ENCODE results near the gene PTRH2. TPM values are rescaled to one million over a fixed set of nuclear protein-coding genes. Genes with fewer than 3 reads are reported as not detected.

PTRH2 gene
- total RNA-seq, 1 donor from 2014 or later: 18.6 TPM

- no peak for DNase-seq
- Mint-ChIP-seq H3K9me3 (ENCODE audit: unreplicated experiment) (peaks cover 1% of the 10 kb centered on the region), H3K27ac (ENCODE audit: unreplicated experiment) (no peak overlapping the region), H3K4me1 (ENCODE audit: low read depth, unreplicated experiment) (no peaks in the 10 kb centered on the region), H3K4me3 (ENCODE audit: unreplicated experiment) (no peak overlapping the region), H3K27me3 (ENCODE audit: unreplicated experiment) (no peaks in the 10 kb centered on the region), H3K36me3 (ENCODE audit: unreplicated experiment) (peaks cover 14% of the 10 kb centered on the region)
- no peak for TF ChIP-seq CTCF (IDR thresholded peaks at IDR 0.05; ENCODE audit: partially characterized antibody, unreplicated experiment)
Measured at GRCh38 chr17:59745040-59745439, 37.8 kb upstream of the PTRH2 start.

GRCh38 chr17:59743842-59744241 lies 36.6 kb upstream of the PTRH2 start:
- H3K27me3 Mint-ChIP-seq (ENCODE audit: unreplicated experiment): no peaks in the 10 kb centered on the region
- no peaks in the 10 kb centered on the region for H3K4me1 Mint-ChIP-seq (ENCODE audit: low read depth, unreplicated experiment)
- no peak for DNase-seq
- H3K27ac Mint-ChIP-seq (ENCODE audit: unreplicated experiment): no peak overlapping the region
- peaks cover 1% of the 10 kb centered on the region for H3K9me3 Mint-ChIP-seq (ENCODE audit: unreplicated experiment)
- no peak for TF ChIP-seq CTCF (IDR thresholded peaks at IDR 0.05; ENCODE audit: partially characterized antibody, unreplicated experiment)
- no peak overlapping the region for H3K4me3 Mint-ChIP-seq (ENCODE audit: unreplicated experiment)
- peaks cover 14% of the 10 kb centered on the region for H3K36me3 Mint-ChIP-seq (ENCODE audit: unreplicated experiment)

- no peak for TF ChIP-seq CTCF (IDR thresholded peaks at IDR 0.05; ENCODE audit: partially characterized antibody, unreplicated experiment)
- Mint-ChIP-seq H3K9me3 (ENCODE audit: unreplicated experiment) (no peaks in the 10 kb centered on the region), H3K27me3 (ENCODE audit: unreplicated experiment) (no peaks in the 10 kb centered on the region), H3K4me3 (ENCODE audit: unreplicated experiment) (no peak overlapping the region), H3K4me1 (ENCODE audit: low read depth, unreplicated experiment) (no peaks in the 10 kb centered on the region), H3K36me3 (ENCODE audit: unreplicated experiment) (peaks cover 5% of the 10 kb centered on the region), H3K27ac (ENCODE audit: unreplicated experiment) (no peak overlapping the region)
- DNase-seq: no peak
Measured at GRCh38 chr17:59737324-59737723, 30.1 kb upstream of the PTRH2 start.

- no peak for DNase-seq
- H3K4me3 Mint-ChIP-seq (ENCODE audit: unreplicated experiment): no peak overlapping the region
- H3K4me1 Mint-ChIP-seq (ENCODE audit: low read depth, unreplicated experiment): no peaks in the 10 kb centered on the region
- no peaks in the 10 kb centered on the region for H3K9me3 Mint-ChIP-seq (ENCODE audit: unreplicated experiment)
- H3K27ac Mint-ChIP-seq (ENCODE audit: unreplicated experiment): no peak overlapping the region
- TF ChIP-seq CTCF (IDR thresholded peaks at IDR 0.05; ENCODE audit: partially characterized antibody, unreplicated experiment): no peak
- H3K27me3 Mint-ChIP-seq (ENCODE audit: unreplicated experiment): no peaks in the 10 kb centered on the region
- no peaks in the 10 kb centered on the region for H3K36me3 Mint-ChIP-seq (ENCODE audit: unreplicated experiment)
Measured at GRCh38 chr17:59734226-59734625, 27.0 kb upstream of the PTRH2 start.

GRCh38 chr17:59733697-59734096 lies 26.5 kb upstream of the PTRH2 start:
- H3K27me3 Mint-ChIP-seq (ENCODE audit: unreplicated experiment): no peaks in the 10 kb centered on the region
- H3K27ac Mint-ChIP-seq (ENCODE audit: unreplicated experiment): no peak overlapping the region
- no peak for DNase-seq
- no peaks in the 10 kb centered on the region for H3K9me3 Mint-ChIP-seq (ENCODE audit: unreplicated experiment)
- no peak for TF ChIP-seq CTCF (IDR thresholded peaks at IDR 0.05; ENCODE audit: partially characterized antibody, unreplicated experiment)
- no peaks in the 10 kb centered on the region for H3K4me1 Mint-ChIP-seq (ENCODE audit: low read depth, unreplicated experiment)
- H3K4me3 Mint-ChIP-seq (ENCODE audit: unreplicated experiment): no peak overlapping the region
- H3K36me3 Mint-ChIP-seq (ENCODE audit: unreplicated experiment): no peaks in the 10 kb centered on the region
